ENCODE data around the gene THYN1. TPM values are rescaled to one million over a fixed set of nuclear protein-coding genes. Genes with fewer than 3 reads are reported as not detected.
A peak's percentile ranks its signal among the peaks of the same experiment; 100 is the strongest.

THYN1 gene
- total and polyA plus RNA-seq, 4 donors: 22.1 to 34.3 (median 26.0) TPM

GRCh38 chr11:134223121-134223520 lies 30.0 kb downstream of the THYN1 start:
- H3K27ac ChIP-seq (ENCODE audit: low read depth in 1 of 2, low read length in 2 of 2): no peak overlapping the region
- no peak for DNase-seq (ENCODE audit: low spot score)
- WGBS: 36% methylated on average over 5 of the region's 5 CpGs
- no peak overlapping the region for H3K9ac ChIP-seq (ENCODE audit: low read depth in 1 of 2, low read length in 2 of 2)
- peak overlapping the region; percentile 76 to 83 (median 81) for H3K4me3 ChIP-seq (ENCODE audit: low read depth in 1 of 3, low read length in 3 of 3)
- H3K36me3 ChIP-seq (ENCODE audit: control insufficient read depth in 4 of 4, insufficient read depth in 3 of 4, low read depth in 1 of 4, low read length in 3 of 4): peaks cover 5 to 17% (median 9%) of the 10 kb centered on the region in 4 donors
- no peaks in the 10 kb centered on the region for H3K9me3 ChIP-seq (ENCODE audit: control insufficient read depth in 4 of 4, low read length in 3 of 4)
- TF ChIP-seq TAF1 (conservative IDR thresholded peaks at IDR 0.05) (no peak), GABPA (IDR thresholded peaks at IDR 0.05 in 1 of 2, conservative IDR thresholded peaks at IDR 0.05 in 1 of 2) (no peak), ZBTB33 (IDR thresholded peaks at IDR 0.05) (no peak), MAX (IDR thresholded peaks at IDR 0.05) (no peak), CTCF (IDR thresholded peaks at IDR 0.05; ENCODE audit: low read depth, low read length, missing input control) (no peak), NR2F2 (IDR thresholded peaks at IDR 0.05) (no peak), FOXA1 (IDR thresholded peaks at IDR 0.05) (no peak), JUND (IDR thresholded peaks at IDR 0.05) (no peak), EGR1 (IDR thresholded peaks at IDR 0.05; ENCODE audit: low read depth in 2 of 2) (no peak), SP1 (IDR thresholded peaks at IDR 0.05) (no peak), REST (IDR thresholded peaks at IDR 0.05) (no peak), RXRA (IDR thresholded peaks at IDR 0.05) (no peak), HNF4G (IDR thresholded peaks at IDR 0.05) (no peak)
- TF ChIP-seq, protein P1, sequence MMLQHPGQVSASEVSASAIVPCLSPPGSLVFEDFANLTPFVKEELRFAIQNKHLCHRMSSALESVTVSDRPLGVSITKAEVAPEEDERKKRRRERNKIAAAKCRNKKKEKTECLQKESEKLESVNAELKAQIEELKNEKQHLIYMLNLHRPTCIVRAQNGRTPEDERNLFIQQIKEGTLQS (IDR thresholded peaks at IDR 0.05): no peak
- H3K27me3 ChIP-seq (ENCODE audit: control insufficient read depth in 4 of 4, insufficient read depth in 4 of 4, low read length in 3 of 4): no peaks in the 10 kb centered on the region
- peaks cover 4 to 32% (median 23%) of the 10 kb centered on the region in 4 donors for H3K4me1 ChIP-seq (ENCODE audit: control insufficient read depth in 4 of 4, insufficient read depth in 4 of 4, low read length in 3 of 4)

DNA sequence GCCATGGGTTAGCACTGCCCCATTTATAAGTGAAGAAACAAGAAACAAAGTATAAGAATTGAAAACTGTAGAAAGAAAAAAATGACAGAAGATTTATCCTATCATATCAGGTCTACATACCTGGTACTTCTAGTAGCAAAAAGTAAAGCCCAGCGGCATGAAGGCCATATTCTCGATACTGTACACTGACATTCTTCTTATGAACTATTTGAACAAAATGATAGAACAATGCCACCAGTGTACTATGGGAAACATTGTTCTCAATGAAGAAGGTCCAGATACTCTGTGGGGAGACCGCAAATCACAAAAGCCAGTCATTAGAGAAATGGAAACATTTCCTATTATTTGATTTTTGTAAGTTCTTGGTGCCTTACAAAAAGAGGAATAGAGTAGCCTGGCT lies 36.3 kb downstream of the THYN1 start:
- Histone ChIP-seq H3K4me1 (ENCODE audit: control insufficient read depth in 4 of 4, insufficient read depth in 4 of 4, low read length in 3 of 4) (no peaks in the 10 kb centered on the region), H3K9ac (ENCODE audit: low read depth in 1 of 2, low read length in 2 of 2) (no peak overlapping the region), H3K27ac (ENCODE audit: low read depth in 1 of 2, low read length in 2 of 2) (no peak overlapping the region), H3K9me3 (ENCODE audit: control insufficient read depth in 4 of 4, low read length in 3 of 4) (no peaks in the 10 kb centered on the region), H3K27me3 (ENCODE audit: control insufficient read depth in 4 of 4, insufficient read depth in 4 of 4, low read length in 3 of 4) (no peaks in the 10 kb centered on the region), H3K4me3 (ENCODE audit: low read depth in 1 of 3, low read length in 3 of 3) (no peak overlapping the region), H3K36me3 (ENCODE audit: control insufficient read depth in 4 of 4, insufficient read depth in 3 of 4, low read depth in 1 of 4, low read length in 3 of 4) (peaks cover 5 to 26% (median 15%) of the 10 kb centered on the region in 4 donors)
- DNase-seq (ENCODE audit: low spot score): no peak
- 95% methylated on average over 3 of the region's 3 CpGs for WGBS
- no peak for TF ChIP-seq GABPA (IDR thresholded peaks at IDR 0.05 in 1 of 2, conservative IDR thresholded peaks at IDR 0.05 in 1 of 2)
- no peak for TF ChIP-seq HNF4G (IDR thresholded peaks at IDR 0.05)
- no peak for TF ChIP-seq RAD21 (IDR thresholded peaks at IDR 0.05)
- TF ChIP-seq MAX (IDR thresholded peaks at IDR 0.05): no peak
- no peak for TF ChIP-seq JUND (IDR thresholded peaks at IDR 0.05)
- no peak for TF ChIP-seq YY1 (IDR thresholded peaks at IDR 0.05)
- TF ChIP-seq TAF1 (conservative IDR thresholded peaks at IDR 0.05): no peak
- TF ChIP-seq, protein P1 (IDR thresholded peaks at IDR 0.05): no peak
- no peak for TF ChIP-seq RXRA (IDR thresholded peaks at IDR 0.05)
- TF ChIP-seq CTCF (IDR thresholded peaks at IDR 0.05; ENCODE audit: low read depth, low read length, missing input control): no peak
- TF ChIP-seq ZBTB33 (IDR thresholded peaks at IDR 0.05): no peak

All from liver (tissue), 9 donors.